Right atrium auricular region (tissue), 2 donors: ENCODE data around the gene TTPAL. TPM values are rescaled to one million over a fixed set of nuclear protein-coding genes. Genes with fewer than 3 reads are reported as not detected.

Source experiments
- DNase-seq: peaks from one replicate; pipeline ENCODE4 v3.0.0-alpha.2; 2019; ENCODE audit warnings: low spot score
- H3K27ac ChIP-seq, 2 donors: fragments of 200-600 bp; sonication (generic); 1 replicate in 1 of 2; 2 replicates in 1 of 2; pipeline ENCODE4 v1.5.1; 2016 to 2019
- H3K27me3 ChIP-seq, 2 donors: fragments of 200-600 bp; sonication (generic); one replicate each; pipeline versions ENCODE4 v1.5.1 to v1.6.0; 2017 to 2019
- H3K36me3 ChIP-seq: fragments of 200-600 bp; sonication (generic); one replicate; pipeline ENCODE4 v1.5.1; 2016
- H3K4me1 ChIP-seq, 2 donors: fragments of 200-600 bp; sonication (generic); one replicate each; pipeline versions ENCODE4 v1.5.1 to v1.6.0; 2017 to 2019
- H3K4me3 ChIP-seq, 2 donors: fragments of 200-600 bp; sonication (generic); 1 replicate in 1 of 2; 2 replicates in 1 of 2; pipeline ENCODE4 v1.5.1; 2017 to 2019; ENCODE audit warnings: mild to moderate bottlenecking in 1 of 2, moderate library complexity in 1 of 2
- H3K9me3 ChIP-seq, 2 donors: fragments of 200-600 bp; sonication (generic); one replicate each; pipeline ENCODE4 v1.5.1; 2019
- total RNA-seq, 2 donors: library from RNA; depleted of rRNA; stranded (reverse); fragments of >200 nt; gene quantifications; one replicate each; pipeline ENCODE4 v1.1.0, GENCODE V29; 2016
- TF ChIP-seq, protein P1 (sequence below), 2 donors: fragments of 200-600 bp; sonication (generic); IDR thresholded peaks; one replicate each; pipeline ENCODE4 v1.5.1; 2019; ENCODE audit warnings: antibody characterized with exemption in 2 of 2

TTPAL gene
- total RNA-seq, 2 donors from 2014 or later: 3.6 to 6.0 TPM

DNA sequence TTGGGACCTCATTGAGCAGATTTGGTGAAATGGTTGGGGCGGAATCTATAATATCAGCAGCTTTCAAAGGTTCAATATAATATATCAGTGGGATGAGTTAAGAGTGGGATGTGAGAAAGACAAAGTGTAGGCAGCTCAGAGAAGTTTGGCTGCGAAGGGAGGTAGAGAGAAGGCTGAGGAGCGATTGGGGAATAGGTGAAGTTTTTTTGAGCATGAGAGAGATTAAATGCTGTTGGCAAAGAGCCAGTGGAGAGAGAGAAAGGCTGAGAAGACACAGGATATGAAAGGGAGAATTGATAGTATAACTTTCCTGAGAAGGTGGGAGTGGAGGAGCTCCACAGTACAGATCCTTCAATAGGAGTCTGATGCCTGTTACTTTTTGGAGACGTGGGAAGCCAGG is 58.3 kb downstream of the TTPAL start:
- no peak for DNase-seq
- Histone ChIP-seq H3K9me3 (no peaks in the 10 kb centered on the region), H3K4me1 (peaks cover 0 to 14% of the 10 kb centered on the region in 2 donors), H3K27ac (peak overlapping the region in 1 of 2 donors; percentile 80), H3K4me3 (no peak overlapping the region), H3K36me3 (no peaks in the 10 kb centered on the region), H3K27me3 (no peaks in the 10 kb centered on the region)
- TF ChIP-seq, protein P1, sequence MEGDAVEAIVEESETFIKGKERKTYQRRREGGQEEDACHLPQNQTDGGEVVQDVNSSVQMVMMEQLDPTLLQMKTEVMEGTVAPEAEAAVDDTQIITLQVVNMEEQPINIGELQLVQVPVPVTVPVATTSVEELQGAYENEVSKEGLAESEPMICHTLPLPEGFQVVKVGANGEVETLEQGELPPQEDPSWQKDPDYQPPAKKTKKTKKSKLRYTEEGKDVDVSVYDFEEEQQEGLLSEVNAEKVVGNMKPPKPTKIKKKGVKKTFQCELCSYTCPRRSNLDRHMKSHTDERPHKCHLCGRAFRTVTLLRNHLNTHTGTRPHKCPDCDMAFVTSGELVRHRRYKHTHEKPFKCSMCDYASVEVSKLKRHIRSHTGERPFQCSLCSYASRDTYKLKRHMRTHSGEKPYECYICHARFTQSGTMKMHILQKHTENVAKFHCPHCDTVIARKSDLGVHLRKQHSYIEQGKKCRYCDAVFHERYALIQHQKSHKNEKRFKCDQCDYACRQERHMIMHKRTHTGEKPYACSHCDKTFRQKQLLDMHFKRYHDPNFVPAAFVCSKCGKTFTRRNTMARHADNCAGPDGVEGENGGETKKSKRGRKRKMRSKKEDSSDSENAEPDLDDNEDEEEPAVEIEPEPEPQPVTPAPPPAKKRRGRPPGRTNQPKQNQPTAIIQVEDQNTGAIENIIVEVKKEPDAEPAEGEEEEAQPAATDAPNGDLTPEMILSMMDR (IDR thresholded peaks at IDR 0.05): no peak

DNA sequence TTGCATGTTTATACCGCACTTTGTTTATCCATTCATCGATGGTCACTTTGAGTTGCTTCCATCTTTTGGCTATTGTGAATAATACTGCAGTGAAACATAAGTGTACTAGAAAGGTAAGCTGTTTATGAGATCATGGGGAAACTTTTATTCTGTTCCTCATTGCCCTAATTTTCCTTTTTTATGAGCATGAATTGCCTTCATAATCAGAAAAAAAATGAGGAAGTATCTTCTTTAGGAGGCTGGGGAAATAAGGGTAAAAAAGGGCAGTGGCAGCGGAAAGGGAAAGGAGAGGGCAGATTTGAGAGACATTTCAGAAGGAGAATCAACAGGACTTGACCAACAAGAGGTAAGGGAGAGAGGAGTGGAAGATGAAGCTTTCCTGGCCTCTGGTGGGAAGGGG is 60.5 kb downstream of the TTPAL start:
- peaks cover 0 to 20% of the 10 kb centered on the region in 2 donors for H3K4me1 ChIP-seq
- TF ChIP-seq, protein P1 (IDR thresholded peaks at IDR 0.05): no peak
- no peaks in the 10 kb centered on the region for H3K9me3 ChIP-seq
- no peak overlapping the region for H3K4me3 ChIP-seq
- no peak overlapping the region for H3K27ac ChIP-seq
- H3K36me3 ChIP-seq: no peaks in the 10 kb centered on the region
- DNase-seq: no peak
- H3K27me3 ChIP-seq: no peaks in the 10 kb centered on the region

DNA sequence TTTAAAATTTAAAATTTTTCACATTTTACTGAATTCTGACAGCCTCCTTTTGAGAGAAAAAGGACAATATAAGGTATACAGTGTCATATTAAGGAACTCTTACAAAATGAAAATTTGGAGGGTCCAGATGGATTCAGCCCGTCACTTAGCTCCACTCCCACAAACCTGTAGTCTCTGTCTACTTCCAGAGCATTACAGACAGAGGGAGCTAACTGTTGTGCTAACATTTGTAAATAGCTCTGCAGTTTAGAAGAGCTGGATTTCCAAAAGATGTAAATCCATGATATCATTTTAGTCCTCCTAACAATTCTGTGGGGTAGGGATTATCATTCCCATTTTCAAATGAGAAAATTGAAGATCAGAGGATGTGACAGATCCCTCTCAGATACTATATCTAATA is 62.3 kb downstream of the TTPAL start:
- Histone ChIP-seq H3K36me3 (no peaks in the 10 kb centered on the region), H3K9me3 (no peaks in the 10 kb centered on the region), H3K4me1 (peaks cover 0 to 26% of the 10 kb centered on the region in 2 donors), H3K4me3 (no peak overlapping the region), H3K27me3 (no peaks in the 10 kb centered on the region), H3K27ac (no peak overlapping the region)
- TF ChIP-seq, protein P1 (IDR thresholded peaks at IDR 0.05): peak in 1 of 2 donors; percentile 62
- DNase-seq: no peak

DNA sequence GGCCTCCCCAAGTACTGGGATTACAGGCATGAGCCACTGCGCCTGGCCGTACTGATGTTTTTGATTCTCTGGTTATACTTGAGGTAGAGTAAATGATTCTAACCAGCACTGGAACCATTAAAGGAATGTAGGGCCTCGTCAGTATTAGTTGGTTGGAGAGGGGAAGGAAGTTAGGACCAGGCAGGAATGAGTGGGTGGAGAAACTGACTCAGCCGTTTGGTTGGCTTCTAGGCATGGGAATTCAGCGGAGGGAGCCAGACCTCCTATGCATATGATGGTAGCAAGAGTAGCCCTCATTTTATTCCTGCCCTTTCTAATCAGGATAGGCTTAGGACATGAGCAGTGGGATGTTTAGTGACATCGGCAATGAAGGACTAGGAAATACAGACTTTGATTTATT is 65.2 kb downstream of the TTPAL start:
- no peak overlapping the region for H3K27ac ChIP-seq
- peaks cover 0 to 33% of the 10 kb centered on the region in 2 donors for H3K4me1 ChIP-seq
- H3K27me3 ChIP-seq: no peaks in the 10 kb centered on the region
- no peak for DNase-seq
- no peaks in the 10 kb centered on the region for H3K36me3 ChIP-seq
- TF ChIP-seq, protein P1 (IDR thresholded peaks at IDR 0.05): no peak
- no peaks in the 10 kb centered on the region for H3K9me3 ChIP-seq
- H3K4me3 ChIP-seq: no peak overlapping the region

DNA sequence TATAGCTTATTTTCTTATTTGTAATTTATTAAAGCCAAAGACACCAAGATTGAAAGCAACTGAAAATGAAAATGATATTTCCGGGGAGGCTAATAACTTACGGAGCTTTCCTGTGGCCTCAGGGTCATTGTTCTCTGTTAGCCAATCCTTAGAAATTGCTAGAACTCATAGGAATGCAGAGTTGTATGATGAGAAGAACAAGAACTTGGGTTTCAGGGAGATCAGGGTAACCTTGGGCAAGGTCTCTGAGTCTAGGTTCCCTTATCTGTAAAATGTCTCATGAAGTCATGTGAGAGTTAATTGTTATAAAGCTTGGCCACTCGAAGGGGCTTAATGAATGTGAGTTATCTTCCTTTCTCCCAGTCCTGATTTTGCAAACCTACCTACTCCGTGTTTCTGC is 66.3 kb downstream of the TTPAL start:
- Histone ChIP-seq H3K36me3 (no peaks in the 10 kb centered on the region), H3K27ac (peak overlapping the region in 1 of 2 donors; percentile 55), H3K27me3 (no peaks in the 10 kb centered on the region), H3K4me1 (peaks cover 0 to 33% of the 10 kb centered on the region in 2 donors), H3K4me3 (no peak overlapping the region), H3K9me3 (no peaks in the 10 kb centered on the region)
- DNase-seq: no peak
- TF ChIP-seq, protein P1 (IDR thresholded peaks at IDR 0.05): no peak

DNA sequence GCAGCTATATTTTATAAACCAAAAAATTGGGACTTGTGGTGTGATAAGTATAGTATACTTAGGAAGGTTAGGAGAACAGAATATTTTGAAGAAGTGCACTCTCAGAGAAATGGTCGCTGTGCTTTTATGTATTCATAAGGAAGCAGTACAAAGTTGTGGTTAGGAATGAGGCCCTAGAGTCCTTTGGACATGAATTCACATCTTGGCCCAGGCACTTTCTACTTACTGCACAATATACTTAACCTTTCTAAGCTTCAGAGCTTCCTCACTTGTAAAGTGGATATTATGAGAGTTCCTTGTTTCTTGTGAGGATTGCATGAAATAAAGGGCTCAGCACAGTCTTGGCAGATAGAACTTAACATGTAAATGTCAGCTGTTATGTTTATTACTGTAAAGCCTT is 67.2 kb downstream of the TTPAL start:
- H3K9me3 ChIP-seq: no peaks in the 10 kb centered on the region
- H3K4me1 ChIP-seq: peaks cover 0 to 36% of the 10 kb centered on the region in 2 donors
- no peak overlapping the region for H3K4me3 ChIP-seq
- TF ChIP-seq, protein P1 (IDR thresholded peaks at IDR 0.05): no peak
- peak overlapping the region in 1 of 2 donors; percentile 12 for H3K27ac ChIP-seq
- no peaks in the 10 kb centered on the region for H3K27me3 ChIP-seq
- no peak for DNase-seq
- no peaks in the 10 kb centered on the region for H3K36me3 ChIP-seq
